K562 (cell line): ENCODE measurements around the gene PCNX2. TPM values are rescaled to one million over a fixed set of nuclear protein-coding genes. Genes with fewer than 3 reads are reported as not detected.

Experiments
- ATAC-seq: fragments of 200-7000 bp; cut with Tn5 transposase; 3 replicates; pipeline ENCODE4 v1.9.1; 2020; ENCODE audit warnings: moderate library complexity
- BruUV-seq: library from RNA; stranded (reverse); fragments of 400-500 nt; replicated peaks from 2 replicates; lab custom pipeline; 2021; lab: Mats Ljungman, UMichigan
- CTCF ChIA-PET: fragments of 300-600 bp; formaldehyde crosslinking; extraction: SDS; loops from one replicate; lab custom pipeline; 2021; ENCODE audit warnings: low intra/inter-chr PET ratio; lab: Yijun Ruan, JAX
- POLR2A ChIA-PET: fragments of 300-600, 350-650 bp; sonication (Branson Sonifier 250); formaldehyde crosslinking; extraction: SDS; loops from one replicate; lab custom pipeline; 2021; ENCODE audit warnings: antibody characterized with exemption, inconsistent platforms; lab: Yijun Ruan, JAX
- DNase-seq, 4 experiments: peaks; one replicate each; pipeline versions ENCODE4 v3.0.0 to v3.0.0-alpha.2; 2011 to 2018; ENCODE audit warnings: low spot score in 3 of 4, mixed read lengths in 3 of 4; ENCODE audit errors: extremely low read depth in 1 of 4
- FAIRE-seq: peaks from 2 replicates; lab custom pipeline; 2011; peaks lifted over from hg19 to GRCh38; lab: Jason Lieb, UNC
- H2AFZ ChIP-seq: 2 replicates; pipeline ENCODE4 v1.6.0; 2011; ENCODE audit warnings: low read depth, low read length, control low read depth, inconsistent platforms
- H3K27ac ChIP-seq: fragments of 200-600 bp; 3 replicates; pipeline ENCODE4 v1.8.0; 2011; ENCODE audit warnings: low read depth, mild to moderate bottlenecking, control low read depth, inconsistent platforms, low read length, moderate library complexity, mixed read lengths; ENCODE audit errors: extremely low read depth
- H3K27me3 ChIP-seq, 2 experiments: fragments of 300-600 bp in 1 of 2; 2 replicates in 1 of 2; 3 replicates in 1 of 2; pipeline versions ENCODE4 v1.6.0 to v1.8.0; 2011; ENCODE audit warnings: inconsistent platforms in 2 of 2, low read length in 2 of 2, mild to moderate bottlenecking in 1 of 2, mixed read lengths in 1 of 2, moderate library complexity in 1 of 2; ENCODE audit not compliant: control insufficient read depth in 2 of 2, insufficient read depth in 2 of 2
- H3K36me3 ChIP-seq: fragments of 300-600 bp; 3 replicates; pipeline ENCODE4 v1.8.0; 2011; ENCODE audit warnings: mild to moderate bottlenecking, low read length, inconsistent platforms; ENCODE audit not compliant: control insufficient read depth, insufficient read depth
- H3K4me1 ChIP-seq, 2 experiments: fragments of 200-600 bp in 1 of 2; replicated peaks in 1 of 2; 2 replicates in 1 of 2; 3 replicates in 1 of 2; pipeline versions ENCODE4 v1.5.1 to v1.8.0; 2011; ENCODE audit warnings: inconsistent platforms in 2 of 2, low read length in 2 of 2, mild to moderate bottlenecking in 1 of 2, mixed read lengths in 1 of 2, moderate library complexity in 1 of 2; ENCODE audit not compliant: control insufficient read depth in 2 of 2, insufficient read depth in 2 of 2
- H3K4me2 ChIP-seq: 2 replicates; pipeline ENCODE4 v1.6.1; 2011; ENCODE audit warnings: low read length, control low read depth, inconsistent platforms, mixed read lengths; ENCODE audit not compliant: insufficient read depth
- H3K4me3 ChIP-seq: fragments of 200-600 bp; sonication (generic), shearing (Covaris generic); 2 replicates; pipeline ENCODE4 v1.5.1; 2016; ENCODE audit warnings: control low read depth, inconsistent platforms
- H3K79me2 ChIP-seq: fragments of 200-600 bp; 3 replicates; pipeline ENCODE4 v1.8.0; 2011; ENCODE audit warnings: low read length, inconsistent platforms; ENCODE audit not compliant: control insufficient read depth, insufficient read depth
- H3K9ac ChIP-seq, 2 experiments: 2 replicates each; pipeline versions ENCODE4 v1.6.0 to v1.6.1; 2011; ENCODE audit warnings: low read depth in 2 of 2, low read length in 2 of 2, control low read depth in 1 of 2, inconsistent platforms in 1 of 2, mild to moderate bottlenecking in 1 of 2, mixed read lengths in 1 of 2; ENCODE audit not compliant: insufficient read depth in 1 of 2
- H3K9me1 ChIP-seq: one replicate; pipeline ENCODE4 v1.6.0; 2011; ENCODE audit warnings: inconsistent platforms, mild to moderate bottlenecking, low read length, moderate library complexity; ENCODE audit not compliant: control insufficient read depth, insufficient read depth
- H3K9me3 ChIP-seq: replicated peaks from 2 replicates; pipeline ENCODE4 v1.5.1; 2011; ENCODE audit warnings: low read depth, low read length, inconsistent platforms; ENCODE audit not compliant: control insufficient read depth, insufficient read depth
- H4K20me1 ChIP-seq: replicated peaks from 2 replicates; pipeline ENCODE4 v1.6.1; 2011; ENCODE audit warnings: low read length, inconsistent platforms, mixed read lengths; ENCODE audit not compliant: control insufficient read depth, insufficient read depth
- FOXJ3 ChIP-seq: sonication (generic); formaldehyde crosslinking; IDR thresholded peaks from 2 replicates; pipeline ENCODE4 v1.4.0; 2020; ENCODE audit warnings: mild to moderate bottlenecking, missing genetic modification reagents
- FOXK1 ChIP-seq: sonication (generic); formaldehyde crosslinking; IDR thresholded peaks from 2 replicates; pipeline ENCODE4 v1.8.0; 2022; ENCODE audit warnings: missing genetic modification reagents, mild to moderate bottlenecking, borderline replicate concordance
- GMEB1 ChIP-seq: fragments of 250-450 bp; sonication (Bioruptor Pico); IDR thresholded peaks from 2 replicates; pipeline ENCODE4 v1.4.0; 2020; ENCODE audit warnings: mild to moderate bottlenecking
- RAD21 ChIP-seq, 2 experiments: fragments of 250-450 bp in 1 of 2; fragments of 450-650 bp in 1 of 2; sonication (Bioruptor Pico) in 1 of 2; formaldehyde crosslinking in 1 of 2; IDR thresholded peaks in 1 of 2; conservative IDR thresholded peaks in 1 of 2; 2 replicates each; pipeline versions ENCODE4 v1.4.0 to v1.8.0; 2020 to 2022; ENCODE audit warnings: mild to moderate bottlenecking in 2 of 2, moderate library complexity in 1 of 2
- SMC3 ChIP-seq: conservative IDR thresholded peaks from 2 replicates; pipeline ENCODE4 v1.6.1; 2011; ENCODE audit warnings: low read depth, low read length, improper control_type of control experiment; ENCODE audit not compliant: insufficient read depth
- SNAPC5 ChIP-seq: fragments of 250-450 bp; sonication (Bioruptor Pico); IDR thresholded peaks from 2 replicates; pipeline ENCODE4 v1.8.0; 2021; ENCODE audit warnings: moderate library complexity, mild to moderate bottlenecking, inconsistent platforms
- ZFP1 ChIP-seq: fragments of 450-650 bp; formaldehyde crosslinking; IDR thresholded peaks from 2 replicates; pipeline ENCODE4 v1.4.0; 2020; ENCODE audit warnings: mild to moderate bottlenecking, mixed read lengths
- ZNF780A ChIP-seq: fragments of 250-450 bp; sonication (Bioruptor Pico); IDR thresholded peaks from 2 replicates; pipeline ENCODE4 v1.5.0; 2021; ENCODE audit warnings: mild to moderate bottlenecking
- WGBS: fragments of 100-300 bp; shearing (Covaris generic); methylation state at CpG from one replicate; pipeline ENCODE4 v1.1.6; 2016; ENCODE audit warnings: low coverage, mixed read lengths; ENCODE audit not compliant: insufficient coverage; ENCODE audit errors: missing lambda C conversion rate; 5-methylcytosine and 5-hydroxymethylcytosine counted together
- in situ Hi-C: fragments of 300-500 bp; cut with MboI; formaldehyde crosslinking; loops from 4 replicates; pipeline ENCODE4 v1.15.0; 2018; ENCODE audit warnings: inconsistent platforms, mixed read lengths
- intact Hi-C: fragments of 100-400 bp; cut with micrococcal nuclease; formaldehyde crosslinking; loops from 2 replicates; pipeline ENCODE4 v1.14.2; 2022
- polyA plus RNA-seq, 8 experiments: library from polyadenylated mRNA; depleted of rRNA in 4 of 8; stranded (reverse) in 5 of 8; unstranded in 3 of 8; fragments of >200 nt; fragmentation: Nextera tagmentation in 2 of 8; fragmentation: Illumina TruSeq in 1 of 8; extraction: Ambion mirVana in 2 of 8; extraction: Trizol in 1 of 8; gene quantifications; 2 replicates each; pipeline versions ENCODE4 v1.2.1 to v1.2.3, GENCODE V29; 2011 to 2014; ENCODE audit warnings: inconsistent platforms in 1 of 8, missing spikeins in 1 of 8
- total RNA-seq, 7 experiments: library from RNA; depleted of rRNA in 6 of 7; stranded (reverse); fragments of >200 nt in 6 of 7; fragmentation: Illumina TruSeq in 2 of 7; extraction: Trizol in 2 of 7; gene quantifications; 2 replicates each; pipeline versions ENCODE4 v1.2.1 to v1.2.3, GENCODE V29; 2011 to 2021; ENCODE audit warnings: low replicate concordance in 1 of 7
- TF ChIP-seq, protein P1 (sequence below), 3 experiments: IDR thresholded peaks in 2 of 3; conservative IDR thresholded peaks in 1 of 3; 2 replicates each; pipeline ENCODE4 v1.5.1; 2011 to 2012; ENCODE audit warnings: low read length in 3 of 3, mild to moderate bottlenecking in 3 of 3, control low read depth in 2 of 3, improper control_type of control experiment in 1 of 3, inconsistent platforms in 1 of 3, low read depth in 1 of 3, mixed read lengths in 1 of 3, moderate library complexity in 1 of 3; ENCODE audit not compliant: insufficient read depth in 2 of 3

Gene PCNX2
- total and polyA plus RNA-seq, 9 of the 15 experiments (the other 6 are each of a cell fraction or from before 2014, with no cell fraction given), result 0.07 to 0.33 TPM; not detected in 7

GRCh38 chr1:233313434-233314155, 18.1 kb upstream of the PCNX2 start:
- Histone ChIP-seq H3K79me2 (no peaks in the 10 kb centered on the region), H3K4me2 (no peak overlapping the region), H3K9me1 (no peaks in the 10 kb centered on the region), H3K27ac (no peak overlapping the region), H3K4me3 (no peak overlapping the region), H3K9me3 (no peaks in the 10 kb centered on the region), H4K20me1 (no peaks in the 10 kb centered on the region), H3K9ac (no peak overlapping the region), H2AFZ (no peak overlapping the region), H3K4me1 (no peaks in the 10 kb centered on the region), H3K36me3 (no peaks in the 10 kb centered on the region), H3K27me3 (peaks cover 0 to 5% of the 10 kb centered on the region in 2 experiments; a peak in 4 of 5 replicates)
- DNase-seq (no peak), FAIRE-seq (no peak), ATAC-seq (no peak)
- ChIA-PET POLR2A (no interaction called here), CTCF (interaction anchor here (0.7 kb wide), 1 partner anchor 9 kb away, joined by 5 read pairs; no protein-coding TSS in a partner anchor)
- intact Hi-C loops, result no loop called here
- in situ Hi-C loops, result no loop called here
- TF ChIP-seq FOXJ3, result no peak
- no peak for TF ChIP-seq FOXK1 (CRISPR knock-in tag)
- TF ChIP-seq ZFP1 (CRISPR knock-in tag), result no peak
- no TSS peak for BruUV-seq
- WGBS, result 0% methylated on average over 4 of the region's 4 CpGs

- POLR2A ChIA-PET, result interaction anchor here (0.6 kb wide), 1 partner anchor 13 kb away, joined by 5 read pairs; no protein-coding TSS in a partner anchor
- WGBS, result 4% methylated on average over 1 of the region's 1 CpG
- peak; percentile 75 for FAIRE-seq
- in situ Hi-C loops, result no loop called here
- CTCF ChIA-PET, result interaction anchor here (0.7 to 2.1 kb wide), 5 partner anchors 8 to 1005 kb away, joined by 3 to 12 read pairs (median 3); no protein-coding TSS in a partner anchor
- Histone ChIP-seq H2AFZ (no peak overlapping the region), H3K4me2 (no peak overlapping the region), H3K36me3 (no peaks in the 10 kb centered on the region), H3K9me1 (no peaks in the 10 kb centered on the region), H3K27me3 (no peaks in the 10 kb centered on the region), H3K9ac (no peak overlapping the region), H4K20me1 (no peaks in the 10 kb centered on the region), H3K27ac (no peak overlapping the region), H3K9me3 (no peaks in the 10 kb centered on the region), H3K4me1 (no peaks in the 10 kb centered on the region), H3K79me2 (no peaks in the 10 kb centered on the region), H3K4me3 (no peak overlapping the region)
- intact Hi-C loops, result loop anchor here (1.0 to 10.0 kb wide), 6 partner anchors 58 to 1000 kb away; no protein-coding TSS in a partner anchor
- DNase-seq, result peak; percentile 20 to 29 (median 26)
- BruUV-seq, result no TSS peak
- peak; percentile 69 for ATAC-seq
- no peak for TF ChIP-seq SNAPC5 (CRISPR knock-in tag)
- peak; percentile 74 to 85 for TF ChIP-seq RAD21 (CRISPR knock-in tag; conservative IDR thresholded peaks at IDR 0.05 in 1 of 2, IDR thresholded peaks at IDR 0.05 in 1 of 2)
- no peak for TF ChIP-seq ZNF780A (CRISPR knock-in tag)
- TF ChIP-seq GMEB1, result no peak
- peak; percentile 50; the same call in 1 of the 2 replicates for TF ChIP-seq SMC3
- TF ChIP-seq, protein P1, sequence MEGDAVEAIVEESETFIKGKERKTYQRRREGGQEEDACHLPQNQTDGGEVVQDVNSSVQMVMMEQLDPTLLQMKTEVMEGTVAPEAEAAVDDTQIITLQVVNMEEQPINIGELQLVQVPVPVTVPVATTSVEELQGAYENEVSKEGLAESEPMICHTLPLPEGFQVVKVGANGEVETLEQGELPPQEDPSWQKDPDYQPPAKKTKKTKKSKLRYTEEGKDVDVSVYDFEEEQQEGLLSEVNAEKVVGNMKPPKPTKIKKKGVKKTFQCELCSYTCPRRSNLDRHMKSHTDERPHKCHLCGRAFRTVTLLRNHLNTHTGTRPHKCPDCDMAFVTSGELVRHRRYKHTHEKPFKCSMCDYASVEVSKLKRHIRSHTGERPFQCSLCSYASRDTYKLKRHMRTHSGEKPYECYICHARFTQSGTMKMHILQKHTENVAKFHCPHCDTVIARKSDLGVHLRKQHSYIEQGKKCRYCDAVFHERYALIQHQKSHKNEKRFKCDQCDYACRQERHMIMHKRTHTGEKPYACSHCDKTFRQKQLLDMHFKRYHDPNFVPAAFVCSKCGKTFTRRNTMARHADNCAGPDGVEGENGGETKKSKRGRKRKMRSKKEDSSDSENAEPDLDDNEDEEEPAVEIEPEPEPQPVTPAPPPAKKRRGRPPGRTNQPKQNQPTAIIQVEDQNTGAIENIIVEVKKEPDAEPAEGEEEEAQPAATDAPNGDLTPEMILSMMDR (IDR thresholded peaks at IDR 0.05 in 2 of 3, conservative IDR thresholded peaks at IDR 0.05 in 1 of 3; ENCODE audit: insufficient read depth in 2 of 3, low read depth in 1 of 3, low read length in 3 of 3), result peak; percentile 45 to 82 (median 68); a peak in 5 of 6 replicates
Observed at GRCh38 chr1:233304489-233305102, 9.1 kb upstream of the PCNX2 start.
